Endothelial cell of umbilical vein (primary cell): ENCODE measurements around the gene HSPB6. TPM values are rescaled to one million over a fixed set of nuclear protein-coding genes. Genes with fewer than 3 reads are reported as not detected.

Source experiments
- BruUV-seq: library from RNA; stranded (reverse); fragments of 400-500 nt; replicated peaks from 2 replicates; lab custom pipeline; 2021; lab: Mats Ljungman, UMichigan
- CTCF ChIA-PET: fragments of 300-600, 350-600 bp; sonication (Branson Sonifier 250); formaldehyde crosslinking; loops from one replicate; lab custom pipeline; 2021; ENCODE audit warnings: antibody characterized with exemption, inconsistent platforms; lab: Charles Lee
- POLR2A ChIA-PET: fragments of 300-600, 350-600 bp; sonication (Branson Sonifier 250); formaldehyde crosslinking; loops from one replicate; lab custom pipeline; 2021; ENCODE audit warnings: antibody characterized with exemption, inconsistent platforms; lab: Charles Lee
- DNase-seq: peaks from one replicate; pipeline ENCODE4 v3.0.0-alpha.2; 2011; ENCODE audit warnings: low read depth, low spot score
- FAIRE-seq: peaks from 2 replicates; lab custom pipeline; 2011; peaks lifted over from hg19 to GRCh38; lab: Jason Lieb, UNC
- H2AFZ ChIP-seq: 2 replicates; pipeline ENCODE4 v1.6.0; 2012; ENCODE audit warnings: low read depth, low read length, control low read depth, inconsistent platforms
- H3K27ac ChIP-seq: 2 replicates; pipeline ENCODE4 v1.5.1; 2011; ENCODE audit warnings: low read depth, mild to moderate bottlenecking, control low read depth, low read length, moderate library complexity; ENCODE audit not compliant: insufficient read depth
- H3K27me3 ChIP-seq, 2 experiments: 2 replicates each; pipeline versions ENCODE4 v1.6.0 to v1.6.1; 2011; ENCODE audit warnings: low read length in 2 of 2, mixed read lengths in 1 of 2; ENCODE audit not compliant: control insufficient read depth in 2 of 2, insufficient read depth in 2 of 2
- H3K36me3 ChIP-seq, 2 experiments: 2 replicates in 1 of 2; 3 replicates in 1 of 2; pipeline ENCODE4 v1.5.1; 2011; ENCODE audit warnings: low read length in 2 of 2, mild to moderate bottlenecking in 1 of 2, moderate library complexity in 1 of 2; ENCODE audit not compliant: control insufficient read depth in 2 of 2, insufficient read depth in 2 of 2; ENCODE audit errors: extremely low read depth in 1 of 2
- H3K4me1 ChIP-seq: 3 replicates; pipeline ENCODE4 v1.5.1; 2011; ENCODE audit warnings: mild to moderate bottlenecking, low read length; ENCODE audit not compliant: control insufficient read depth, insufficient read depth; ENCODE audit errors: extremely low read depth
- H3K4me2 ChIP-seq: 2 replicates; pipeline ENCODE4 v1.6.1; 2011; ENCODE audit warnings: low read length, control low read depth, mixed read lengths; ENCODE audit not compliant: insufficient read depth
- H3K4me3 ChIP-seq, 3 experiments: fragments of 200-600 bp in 1 of 3; sonication (generic), shearing (Covaris generic) in 1 of 3; replicated peaks in 1 of 3; 2 replicates each; pipeline ENCODE4 v1.5.1; 2011 to 2016; ENCODE audit warnings: control low read depth in 3 of 3, low read length in 3 of 3, mild to moderate bottlenecking in 2 of 3, inconsistent platforms in 1 of 3, low read depth in 1 of 3, moderate library complexity in 1 of 3; ENCODE audit not compliant: insufficient read depth in 1 of 3
- H3K79me2 ChIP-seq: 2 replicates; pipeline ENCODE4 v1.6.0; 2012; ENCODE audit warnings: low read length, inconsistent platforms; ENCODE audit not compliant: control insufficient read depth, insufficient read depth
- H3K9ac ChIP-seq: replicated peaks from 2 replicates; pipeline ENCODE3; 2011; ENCODE audit warnings: low read length, control low read depth; ENCODE audit not compliant: insufficient read depth; ENCODE audit errors: extremely low read depth
- H3K9me1 ChIP-seq: replicated peaks from 3 replicates; pipeline ENCODE4 v1.6.0; 2011; ENCODE audit warnings: mild to moderate bottlenecking, low read length; ENCODE audit not compliant: control insufficient read depth, insufficient read depth; ENCODE audit errors: extremely low read depth
- H3K9me3 ChIP-seq: replicated peaks from 2 replicates; pipeline ENCODE4 v1.5.1; 2012; ENCODE audit warnings: low read length, inconsistent platforms; ENCODE audit not compliant: control insufficient read depth, insufficient read depth
- H4K20me1 ChIP-seq: replicated peaks from 2 replicates; pipeline ENCODE3; 2011; ENCODE audit warnings: mild to moderate bottlenecking, low read length; ENCODE audit not compliant: control insufficient read depth, insufficient read depth; ENCODE audit errors: extremely low read depth
- CTCF ChIP-seq, 2 donors: IDR thresholded peaks; 1 replicate in 1 of 2; 2 replicates in 1 of 2; pipeline ENCODE4 v1.5.1; 2011; ENCODE audit warnings: low read length in 2 of 2, mild to moderate bottlenecking in 2 of 2, moderate library complexity in 2 of 2, control low read depth in 1 of 2, inconsistent platforms in 1 of 2, low read depth in 1 of 2; ENCODE audit not compliant: insufficient read depth in 1 of 2; ENCODE audit errors: extremely low read depth in 1 of 2
- EZH2 ChIP-seq: IDR thresholded peaks from 2 replicates; pipeline ENCODE4 v1.6.1; 2012; ENCODE audit warnings: borderline replicate concordance, low read depth, mild to moderate bottlenecking, moderate library complexity, low read length, inconsistent platforms; ENCODE audit not compliant: severe bottlenecking
- FOS ChIP-seq: IDR thresholded peaks from 2 replicates; pipeline ENCODE4 v1.6.1; 2011; ENCODE audit warnings: mild to moderate bottlenecking, low read length, moderate library complexity, borderline replicate concordance; ENCODE audit not compliant: insufficient read depth
- GATA2 ChIP-seq: IDR thresholded peaks from 2 replicates; pipeline ENCODE4 v1.7.0; 2011; ENCODE audit warnings: low read depth, mild to moderate bottlenecking, moderate library complexity, mixed read lengths, low read length; ENCODE audit not compliant: insufficient read length, insufficient read depth
- JUN ChIP-seq: IDR thresholded peaks from 2 replicates; pipeline ENCODE4 v1.6.1; 2011; ENCODE audit warnings: borderline replicate concordance, low read depth; ENCODE audit not compliant: insufficient read length, insufficient read depth
- MYC ChIP-seq: IDR thresholded peaks from one replicate; pipeline ENCODE4 v1.6.1; 2011; ENCODE audit warnings: mild to moderate bottlenecking, low read depth, low read length
- POLR2A ChIP-seq: IDR thresholded peaks from 2 replicates; pipeline ENCODE4 v1.6.1; 2012; ENCODE audit warnings: low read depth, mild to moderate bottlenecking, control low read depth, low read length
- POLR2AphosphoS5 ChIP-seq: IDR thresholded peaks from 2 replicates; pipeline ENCODE4 v1.6.1; 2012; ENCODE audit warnings: low read depth, mild to moderate bottlenecking, control low read depth, low read length, moderate library complexity; ENCODE audit not compliant: insufficient read depth
- dilution Hi-C: fragments of 300-500 bp; cut with MboI; formaldehyde crosslinking; loops from one replicate; pipeline ENCODE4 v1.15.0; 2019; ENCODE audit warnings: low sequenced_read_pairs; ENCODE audit not compliant: extremely low pct_ligation_motif_present
- intact Hi-C: fragments of 100-400 bp; cut with micrococcal nuclease; formaldehyde crosslinking; loops from one replicate; pipeline ENCODE4 v1.10.0; 2022
- polyA plus RNA-seq, 4 experiments: library from polyadenylated mRNA; depleted of rRNA in 3 of 4; stranded (reverse) in 3 of 4; unstranded in 1 of 4; fragments of >200 nt; gene quantifications; 2 replicates each; pipeline versions ENCODE4 v1.2.1 to v1.2.3, GENCODE V29; 2011 to 2012; ENCODE audit warnings: missing spikeins in 1 of 4
- total RNA-seq: library from RNA; stranded (reverse); gene quantifications from 2 replicates; pipeline ENCODE4 v1.2.3, GENCODE V29; 2021
- TF ChIP-seq, protein P1 (sequence below): IDR thresholded peaks from 2 replicates; pipeline ENCODE4 v1.6.1; 2011; ENCODE audit not compliant: insufficient read depth, insufficient read length

The HSPB6 gene
- total and polyA plus RNA-seq, 2 donors (not counting 3 experiments of a cell fraction or from before 2014, with no cell fraction given), result 3.4 to 6.2 TPM

DNA sequence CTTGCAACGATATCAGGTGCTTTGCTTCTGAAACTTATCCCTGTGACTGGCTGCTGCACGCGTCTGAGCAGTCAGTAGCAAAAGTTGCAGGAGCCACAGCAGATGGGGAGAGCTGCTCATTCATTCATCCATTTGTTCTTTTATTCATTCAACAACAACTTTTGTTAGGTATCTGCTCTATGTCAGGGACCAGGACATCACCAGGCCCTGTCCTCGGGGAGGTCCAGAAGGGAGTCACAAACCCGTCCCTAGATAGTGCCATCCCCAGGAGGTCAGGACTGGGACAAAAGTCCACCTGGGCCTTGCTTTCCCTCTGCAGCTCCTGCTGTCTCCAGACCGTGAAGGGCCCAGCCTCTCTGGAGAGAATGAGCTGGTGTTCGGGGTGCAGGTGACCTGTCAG lies 21.1 kb upstream of the HSPB6 start:
- TF ChIP-seq JUN, result no peak
- TF ChIP-seq POLR2A, result no peak
- TF ChIP-seq POLR2AphosphoS5, result no peak
- no peaks in the 10 kb centered on the region for H3K9me3 ChIP-seq
- no peak overlapping the region for H3K9ac ChIP-seq
- intact Hi-C loops, result no loop called here
- DNase-seq, result no peak
- peaks cover 0 to 4% of the 10 kb centered on the region in 2 experiments for H3K36me3 ChIP-seq
- no peak overlapping the region for H3K27ac ChIP-seq
- H3K9me1 ChIP-seq, result no peaks in the 10 kb centered on the region
- H3K4me3 ChIP-seq, result no peak overlapping the region
- dilution Hi-C loops, result no loop called here
- POLR2A ChIA-PET, result no interaction called here
- H4K20me1 ChIP-seq, result no peaks in the 10 kb centered on the region
- H3K4me2 ChIP-seq, result no peak overlapping the region
- H3K79me2 ChIP-seq, result no peaks in the 10 kb centered on the region
- no TSS peak for BruUV-seq
- H3K27me3 ChIP-seq, result no peaks in the 10 kb centered on the region
- H3K4me1 ChIP-seq, result peaks cover 4% of the 10 kb centered on the region
- CTCF ChIA-PET, result no interaction called here
- no peak for FAIRE-seq
- H2AFZ ChIP-seq, result no peak overlapping the region

GRCh38 chr19:35777086-35777841 lies 20.4 kb upstream of the HSPB6 start:
- Histone ChIP-seq H3K36me3 (peaks cover 0 to 4% of the 10 kb centered on the region in 2 experiments), H3K27ac (no peak overlapping the region), H3K4me3 (no peak overlapping the region), H3K9me1 (no peaks in the 10 kb centered on the region), H3K4me2 (no peak overlapping the region), H3K9me3 (no peaks in the 10 kb centered on the region), H3K4me1 (peaks cover 4% of the 10 kb centered on the region), H4K20me1 (no peaks in the 10 kb centered on the region), H2AFZ (no peak overlapping the region), H3K9ac (no peak overlapping the region), H3K27me3 (no peaks in the 10 kb centered on the region), H3K79me2 (no peaks in the 10 kb centered on the region)
- no TSS peak for BruUV-seq
- dilution Hi-C loops, result no loop called here
- no peak for DNase-seq
- intact Hi-C loops, result no loop called here
- FAIRE-seq, result no peak
- no peak for TF ChIP-seq POLR2A
- no peak for TF ChIP-seq EZH2
- TF ChIP-seq MYC, result no peak
- no peak for TF ChIP-seq GATA2
- no peak for TF ChIP-seq CTCF (IDR thresholded peaks at IDR 0.05; ENCODE audit: extremely low read depth in 1 of 2, insufficient read depth in 1 of 2, low read depth in 1 of 2, low read length in 2 of 2)
- TF ChIP-seq JUN, result no peak
- TF ChIP-seq FOS, result no peak
- no peak for TF ChIP-seq POLR2AphosphoS5
- TF ChIP-seq, protein P1, sequence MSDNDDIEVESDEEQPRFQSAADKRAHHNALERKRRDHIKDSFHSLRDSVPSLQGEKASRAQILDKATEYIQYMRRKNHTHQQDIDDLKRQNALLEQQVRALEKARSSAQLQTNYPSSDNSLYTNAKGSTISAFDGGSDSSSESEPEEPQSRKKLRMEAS, result no peak
- CTCF ChIA-PET, result interaction anchor here (1.1 kb wide), 1 partner anchor 14 kb away, joined by 3 read pairs; no protein-coding TSS in a partner anchor
- POLR2A ChIA-PET, result no interaction called here
